Measurements from ENCODE around the gene ANKRD34A.

DNA sequence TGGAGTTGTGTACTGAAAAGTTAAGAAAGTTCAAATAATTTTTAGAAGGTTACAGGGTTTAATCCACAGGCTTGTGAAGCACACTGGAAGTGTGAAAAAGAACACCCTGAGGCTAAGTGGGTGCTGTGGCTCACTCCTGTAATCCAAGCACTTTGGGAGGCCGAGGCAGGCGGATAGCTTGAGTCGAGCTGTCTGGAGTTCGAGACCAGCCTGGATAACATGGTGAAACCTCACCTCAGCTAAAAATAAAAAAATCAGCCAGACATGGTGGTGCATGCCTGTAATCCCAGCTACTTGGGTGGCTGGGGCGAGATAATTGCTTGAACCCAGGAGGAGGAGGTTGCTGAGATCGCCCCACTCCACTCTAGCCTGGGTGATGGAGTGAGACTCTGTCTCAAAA, 22.2 kb upstream of the ANKRD34A start:
- TF ChIP-seq CTCF (IDR thresholded peaks at IDR 0.05) = no peak
- no peak for TF ChIP-seq POLR2A (IDR thresholded peaks at IDR 0.05)
- TF ChIP-seq POLR2AphosphoS5 (IDR thresholded peaks at IDR 0.05) = no peak
- TF ChIP-seq EP300 (IDR thresholded peaks at IDR 0.05) = no peak
